SK-N-SH treated with all-trans-retinoic acid at 6 μM for 48 hours (cell line): ENCODE data around the gene MAP3K20.
"Not testable (repeated sequence)": the region's sequence is repeated elsewhere in the genome, so short reads cannot be mapped to it uniquely, and the experiment has no call there.

Experiments
- ATAC-seq: fragments of 200-7000 bp; cut with Tn5 transposase; 3 replicates; pipeline ENCODE4 v1.9.1; 2020; ENCODE audit warnings: mild to moderate bottlenecking, moderate library complexity
- ARNTL ChIP-seq: fragments of 450-650 bp; formaldehyde crosslinking; IDR thresholded peaks from 2 replicates; pipeline ENCODE4 v1.5.0; 2020; ENCODE audit warnings: low read depth, mild to moderate bottlenecking, moderate library complexity, borderline replicate concordance
- BACH2 ChIP-seq: fragments of 250-450 bp; sonication (Bioruptor Pico); IDR thresholded peaks from 2 replicates; pipeline ENCODE4 v1.9.0; 2021; ENCODE audit warnings: mild to moderate bottlenecking, borderline replicate concordance
- CSDC2 ChIP-seq: fragments of 250-450 bp; sonication (Bioruptor Pico); IDR thresholded peaks from 2 replicates; pipeline ENCODE4 v1.5.0; 2020; ENCODE audit warnings: mild to moderate bottlenecking, moderate library complexity
- CSRNP3 ChIP-seq: fragments of 250-450 bp; sonication (Bioruptor Pico); IDR thresholded peaks from 2 replicates; pipeline ENCODE4 v1.5.1; 2021; ENCODE audit warnings: mild to moderate bottlenecking, moderate library complexity
- ESRRG ChIP-seq: fragments of 250-450 bp; sonication (Bioruptor Pico); IDR thresholded peaks from 2 replicates; pipeline ENCODE4 v1.6.1; 2021; ENCODE audit warnings: mild to moderate bottlenecking
- GLIS3 ChIP-seq: fragments of 250-450 bp; sonication (Bioruptor Pico); IDR thresholded peaks from 2 replicates; pipeline ENCODE4 v1.5.0; 2020; ENCODE audit warnings: mild to moderate bottlenecking, moderate library complexity
- ISL1 ChIP-seq: fragments of 250-450 bp; sonication (Bioruptor Pico); IDR thresholded peaks from 2 replicates; pipeline ENCODE4 v2.1.2; 2022; ENCODE audit warnings: mild to moderate bottlenecking, moderate library complexity
- OSR1 ChIP-seq: fragments of 250-450 bp; sonication (Bioruptor Pico); IDR thresholded peaks from 2 replicates; pipeline ENCODE4 v1.8.0; 2022; ENCODE audit warnings: moderate library complexity, mild to moderate bottlenecking, inconsistent platforms
- POU6F1 ChIP-seq: fragments of 250-450 bp; sonication (Bioruptor Pico); IDR thresholded peaks from 2 replicates; pipeline ENCODE4 v1.8.0; 2021; ENCODE audit warnings: low read depth, mild to moderate bottlenecking, moderate library complexity, borderline replicate concordance
- PPARA ChIP-seq: fragments of 250-450 bp; sonication (Bioruptor Pico); IDR thresholded peaks from 2 replicates; pipeline ENCODE4 v1.5.0; 2020; ENCODE audit warnings: mild to moderate bottlenecking, borderline replicate concordance
- RARB ChIP-seq: fragments of 250-450 bp; sonication (Bioruptor Pico); IDR thresholded peaks from 2 replicates; pipeline ENCODE4 v1.8.0; 2021; ENCODE audit warnings: mild to moderate bottlenecking, moderate library complexity
- SNAI2 ChIP-seq: fragments of 250-450 bp; sonication (Bioruptor Pico); IDR thresholded peaks from 2 replicates; pipeline ENCODE4 v1.5.0; 2020; ENCODE audit warnings: mild to moderate bottlenecking, moderate library complexity
- TCF4 ChIP-seq: fragments of 250-450 bp; sonication (Bioruptor Pico); IDR thresholded peaks from 2 replicates; pipeline ENCODE4 v1.8.0; 2021; ENCODE audit warnings: mild to moderate bottlenecking, moderate library complexity, borderline replicate concordance
- TOX ChIP-seq: fragments of 250-450 bp; sonication (Bioruptor Pico); IDR thresholded peaks from 2 replicates; pipeline ENCODE4 v1.8.0; 2021; ENCODE audit warnings: mild to moderate bottlenecking, moderate library complexity, borderline replicate concordance
- ZC3H10 ChIP-seq: fragments of 250-450 bp; sonication (Bioruptor Pico); IDR thresholded peaks from 2 replicates; pipeline ENCODE4 v1.5.1; 2021; ENCODE audit warnings: mild to moderate bottlenecking, moderate library complexity
- ZFP3 ChIP-seq: fragments of 250-450 bp; sonication (Bioruptor Pico); IDR thresholded peaks from 2 replicates; pipeline ENCODE4 v1.5.0; 2020; ENCODE audit warnings: mild to moderate bottlenecking, moderate library complexity
- ZFP30 ChIP-seq: fragments of 450-650 bp; formaldehyde crosslinking; IDR thresholded peaks from 2 replicates; pipeline ENCODE4 v1.5.0; 2022; ENCODE audit warnings: mild to moderate bottlenecking, moderate library complexity
- ZNF70 ChIP-seq: fragments of 450-650 bp; formaldehyde crosslinking; IDR thresholded peaks from 2 replicates; pipeline ENCODE4 v1.5.0; 2020; ENCODE audit warnings: mild to moderate bottlenecking, moderate library complexity
- ZNF8 ChIP-seq: fragments of 450-650 bp; formaldehyde crosslinking; IDR thresholded peaks from 2 replicates; pipeline ENCODE4 v1.5.0; 2020; ENCODE audit warnings: mild to moderate bottlenecking, moderate library complexity
- TF ChIP-seq, protein P1 (sequence below): fragments of 250-450 bp; sonication (Bioruptor Pico); IDR thresholded peaks from 2 replicates; pipeline ENCODE4 v1.8.0; 2020; ENCODE audit warnings: mild to moderate bottlenecking, moderate library complexity, borderline replicate concordance
- TF ChIP-seq, protein P2 (sequence below): fragments of 250-450 bp; sonication (Bioruptor Pico); IDR thresholded peaks from 2 replicates; pipeline ENCODE4 v1.5.1; 2020; ENCODE audit warnings: low read depth, mild to moderate bottlenecking, moderate library complexity

The MAP3K20 gene

GRCh38 chr2:173159791-173160463 lies 84.3 kb downstream of the MAP3K20 start:
- TF ChIP-seq CSDC2 (no peak), ISL1 (CRISPR knock-in tag) (0 out of 2 replicates have a peak, but pooled peaks have one; percentile 9), ZNF70 (no peak)
- peak; percentile 87 for ATAC-seq

GRCh38 chr2:173160618-173161017 lies 85.0 kb downstream of the MAP3K20 start:
- no peak for ATAC-seq
- TF ChIP-seq PPARA (no peak), BACH2 (CRISPR knock-in tag) (no peak), TOX (CRISPR knock-in tag) (no peak), ZNF8 (CRISPR knock-in tag) (no peak), ZFP3 (CRISPR knock-in tag) (no peak), CSDC2 (no peak), GLIS3 (CRISPR knock-in tag) (no peak)
- TF ChIP-seq, protein P1, sequence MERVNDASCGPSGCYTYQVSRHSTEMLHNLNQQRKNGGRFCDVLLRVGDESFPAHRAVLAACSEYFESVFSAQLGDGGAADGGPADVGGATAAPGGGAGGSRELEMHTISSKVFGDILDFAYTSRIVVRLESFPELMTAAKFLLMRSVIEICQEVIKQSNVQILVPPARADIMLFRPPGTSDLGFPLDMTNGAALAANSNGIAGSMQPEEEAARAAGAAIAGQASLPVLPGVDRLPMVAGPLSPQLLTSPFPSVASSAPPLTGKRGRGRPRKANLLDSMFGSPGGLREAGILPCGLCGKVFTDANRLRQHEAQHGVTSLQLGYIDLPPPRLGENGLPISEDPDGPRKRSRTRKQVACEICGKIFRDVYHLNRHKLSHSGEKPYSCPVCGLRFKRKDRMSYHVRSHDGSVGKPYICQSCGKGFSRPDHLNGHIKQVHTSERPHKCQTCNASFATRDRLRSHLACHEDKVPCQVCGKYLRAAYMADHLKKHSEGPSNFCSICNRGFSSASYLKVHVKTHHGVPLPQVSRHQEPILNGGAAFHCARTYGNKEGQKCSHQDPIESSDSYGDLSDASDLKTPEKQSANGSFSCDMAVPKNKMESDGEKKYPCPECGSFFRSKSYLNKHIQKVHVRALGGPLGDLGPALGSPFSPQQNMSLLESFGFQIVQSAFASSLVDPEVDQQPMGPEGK (CRISPR knock-in tag) = no peak

DNA sequence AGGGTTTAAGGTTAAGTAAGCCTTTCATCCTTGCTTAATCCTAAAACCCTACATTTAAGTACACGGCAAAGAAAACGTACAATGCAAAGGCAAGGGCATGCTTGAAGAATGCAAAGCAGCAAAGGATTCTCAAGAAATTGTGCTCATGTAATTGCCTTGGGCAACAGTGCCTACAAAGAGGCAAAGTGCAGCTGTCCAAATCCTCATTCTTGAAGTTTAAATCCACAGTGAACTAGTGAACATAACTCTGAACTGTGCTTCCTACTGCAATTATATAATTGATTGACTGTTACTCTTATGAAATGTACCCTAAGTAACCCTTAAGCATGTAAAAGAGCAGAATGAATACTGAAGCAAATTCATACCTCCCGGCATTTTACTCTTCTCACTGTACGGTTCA lies 85.4 kb downstream of the MAP3K20 start:
- ATAC-seq = no peak
- no peak for TF ChIP-seq ISL1 (CRISPR knock-in tag)
- no peak for TF ChIP-seq ZFP30 (CRISPR knock-in tag)
- TF ChIP-seq, protein P2, sequence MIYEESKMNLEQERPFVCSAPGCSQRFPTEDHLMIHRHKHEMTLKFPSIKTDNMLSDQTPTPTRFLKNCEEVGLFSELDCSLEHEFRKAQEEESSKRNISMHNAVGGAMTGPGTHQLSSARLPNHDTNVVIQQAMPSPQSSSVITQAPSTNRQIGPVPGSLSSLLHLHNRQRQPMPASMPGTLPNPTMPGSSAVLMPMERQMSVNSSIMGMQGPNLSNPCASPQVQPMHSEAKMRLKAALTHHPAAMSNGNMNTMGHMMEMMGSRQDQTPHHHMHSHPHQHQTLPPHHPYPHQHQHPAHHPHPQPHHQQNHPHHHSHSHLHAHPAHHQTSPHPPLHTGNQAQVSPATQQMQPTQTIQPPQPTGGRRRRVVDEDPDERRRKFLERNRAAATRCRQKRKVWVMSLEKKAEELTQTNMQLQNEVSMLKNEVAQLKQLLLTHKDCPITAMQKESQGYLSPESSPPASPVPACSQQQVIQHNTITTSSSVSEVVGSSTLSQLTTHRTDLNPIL = no peak
- TF ChIP-seq POU6F1 (CRISPR knock-in tag) = no peak
- TF ChIP-seq ZNF70 = no peak
- no peak for TF ChIP-seq ZFP3 (CRISPR knock-in tag)
- no peak for TF ChIP-seq PPARA
- no peak for TF ChIP-seq RARB (CRISPR knock-in tag)
- no peak for TF ChIP-seq BACH2 (CRISPR knock-in tag)
- TF ChIP-seq, protein P1 (CRISPR knock-in tag) = no peak
- TF ChIP-seq ARNTL (CRISPR knock-in tag) = no peak
- TF ChIP-seq CSDC2 = no peak
- TF ChIP-seq ZC3H10 = no peak
- TF ChIP-seq ESRRG (CRISPR knock-in tag) = no peak
- TF ChIP-seq OSR1 (CRISPR knock-in tag) = no peak
- no peak for TF ChIP-seq CSRNP3
- TF ChIP-seq GLIS3 (CRISPR knock-in tag) = no peak
- TF ChIP-seq SNAI2 (CRISPR knock-in tag) = no peak

DNA sequence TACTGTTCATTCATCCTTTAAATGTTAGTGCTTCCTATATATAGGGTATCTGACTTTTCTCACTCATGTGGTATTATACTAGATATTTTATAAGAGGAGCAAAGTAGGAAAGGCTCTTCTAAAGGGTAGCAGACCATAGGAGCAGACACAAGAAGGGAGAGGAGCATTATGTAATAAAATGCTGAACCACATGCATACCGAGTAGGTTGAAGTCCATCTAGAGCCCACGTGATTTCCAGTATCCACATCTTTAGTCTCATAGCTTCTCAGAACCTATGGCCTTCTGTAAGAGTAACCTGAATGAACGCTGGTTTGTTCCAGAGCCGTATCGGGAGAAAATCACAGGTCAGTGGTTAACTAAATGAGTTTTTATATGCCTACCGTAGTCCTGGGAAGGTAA lies 85.9 kb downstream of the MAP3K20 start:
- ATAC-seq = no peak

DNA sequence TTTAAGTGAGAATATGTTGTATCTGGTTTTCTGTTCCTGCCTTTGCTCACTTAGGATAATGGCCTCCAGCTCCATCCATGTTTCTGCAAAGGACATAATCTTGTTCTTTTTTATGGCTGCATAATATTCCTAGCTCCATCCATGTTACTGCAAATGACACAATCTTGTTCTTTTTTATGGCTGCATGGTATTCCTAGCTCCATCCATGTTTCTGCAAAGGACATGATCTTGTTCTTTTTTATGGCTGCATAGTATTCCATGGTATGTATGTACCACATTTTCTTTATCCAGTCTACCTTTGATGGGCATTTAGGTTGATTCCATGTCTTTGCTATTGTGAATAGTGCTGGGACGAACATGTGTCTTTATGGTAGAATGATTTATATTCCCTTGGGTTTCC lies 87.7 kb downstream of the MAP3K20 start:
- not testable (repeated sequence) for ATAC-seq

More for the DNA sequence above, 85.9 kb downstream of the MAP3K20 start:
- no peak for TF ChIP-seq ZNF70
- no peak for TF ChIP-seq TCF4
- TF ChIP-seq ZFP3 (CRISPR knock-in tag) = no peak
- no peak for TF ChIP-seq PPARA
- no peak for TF ChIP-seq SNAI2 (CRISPR knock-in tag)
